ENCODE results near the gene HACD1.
"Not testable (repeated sequence)": the region's sequence is repeated elsewhere in the genome, so short reads cannot be mapped to it uniquely, and the experiment has no call there.

Gene HACD1

GRCh38 chr10:17609523-17610079 is 7.6 kb downstream of the HACD1 start:
- Mint-ChIP-seq H3K27me3 (no peaks in the 10 kb centered on the region), H3K9me3 (no peaks in the 10 kb centered on the region), H3K4me3 (no peak overlapping the region), H3K36me3 (ENCODE audit: low read depth) (no peaks in the 10 kb centered on the region), H3K4me1 (ENCODE audit: low read depth) (no peaks in the 10 kb centered on the region), H3K27ac (no peak overlapping the region)

GRCh38 chr10:17607603-17608332 is 9.4 kb downstream of the HACD1 start:
- no peaks in the 10 kb centered on the region for H3K27me3 Mint-ChIP-seq
- no peak overlapping the region for H3K27ac Mint-ChIP-seq
- no peak overlapping the region for H3K4me3 Mint-ChIP-seq
- no peaks in the 10 kb centered on the region for H3K36me3 Mint-ChIP-seq (ENCODE audit: low read depth)
- no peaks in the 10 kb centered on the region for H3K4me1 Mint-ChIP-seq (ENCODE audit: low read depth)
- H3K9me3 Mint-ChIP-seq = no peaks in the 10 kb centered on the region

DNA sequence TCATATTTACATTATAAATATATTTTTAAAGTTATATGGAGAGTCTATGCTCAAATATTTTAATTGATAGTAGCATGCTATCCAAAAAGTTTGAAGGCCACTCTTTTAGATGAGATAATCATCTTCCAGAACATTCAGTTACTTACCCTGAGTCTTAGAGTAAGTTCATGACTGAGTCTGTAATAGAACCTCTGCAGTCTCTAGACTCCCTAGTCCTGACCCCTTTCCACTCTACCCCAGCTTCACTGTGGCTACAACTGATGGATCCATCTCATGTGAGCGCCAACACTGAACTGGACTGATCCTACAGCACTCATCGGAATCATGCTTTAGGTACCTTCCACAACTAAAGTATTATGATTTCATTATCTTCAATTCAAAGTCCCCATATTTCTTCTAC is 10.1 kb downstream of the HACD1 start:
- Mint-ChIP-seq H3K4me1 (ENCODE audit: low read depth) (no peaks in the 10 kb centered on the region), H3K27me3 (no peaks in the 10 kb centered on the region), H3K4me3 (no peak overlapping the region)

DNA sequence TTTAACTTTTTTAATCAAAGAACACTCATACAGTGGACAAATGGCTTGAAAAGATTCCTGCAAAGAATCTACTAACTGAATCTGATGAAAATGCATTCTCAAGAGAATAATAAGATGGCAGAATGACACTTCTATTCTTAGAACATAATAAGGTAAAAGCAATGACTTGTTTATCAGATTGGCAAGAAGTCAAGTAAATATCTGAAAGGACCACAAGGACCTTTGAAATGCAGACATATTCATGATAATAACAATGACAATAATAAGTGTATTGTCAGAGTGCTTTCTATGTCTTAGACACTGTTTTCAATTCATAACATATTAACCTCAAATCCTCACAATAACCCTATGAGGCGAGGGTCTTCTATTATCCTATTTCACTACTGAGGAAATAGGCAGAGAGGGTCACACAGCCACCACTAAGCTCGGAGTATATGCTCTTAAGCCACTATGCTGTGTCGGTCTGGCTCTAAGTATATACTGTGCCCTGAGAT is 10.6 kb downstream of the HACD1 start:
- H3K4me1 Mint-ChIP-seq (ENCODE audit: low read depth) = no peaks in the 10 kb centered on the region
- no peaks in the 10 kb centered on the region for H3K27me3 Mint-ChIP-seq
- no peaks in the 10 kb centered on the region for H3K9me3 Mint-ChIP-seq
- no peak overlapping the region for H3K4me3 Mint-ChIP-seq
- no peak overlapping the region for H3K27ac Mint-ChIP-seq
- no peaks in the 10 kb centered on the region for H3K36me3 Mint-ChIP-seq (ENCODE audit: low read depth)

More for the DNA sequence above, 10.1 kb downstream of the HACD1 start:
- no peaks in the 10 kb centered on the region for H3K9me3 Mint-ChIP-seq
- H3K36me3 Mint-ChIP-seq (ENCODE audit: low read depth) = no peaks in the 10 kb centered on the region
- H3K27ac Mint-ChIP-seq = no peak overlapping the region

- no peaks in the 10 kb centered on the region for H3K9me3 Mint-ChIP-seq
- no peak overlapping the region for H3K27ac Mint-ChIP-seq
- no peak overlapping the region for H3K4me3 Mint-ChIP-seq
- H3K4me1 Mint-ChIP-seq (ENCODE audit: low read depth) = no peaks in the 10 kb centered on the region
- H3K27me3 Mint-ChIP-seq = no peaks in the 10 kb centered on the region
- no peaks in the 10 kb centered on the region for H3K36me3 Mint-ChIP-seq (ENCODE audit: low read depth)
Measured at GRCh38 chr10:17605936-17606335, 11.2 kb downstream of the HACD1 start.

GRCh38 chr10:17599089-17599488 is 18.1 kb downstream of the HACD1 start:
- Mint-ChIP-seq H3K9me3 (no peaks in the 10 kb centered on the region), H3K27ac (no peak overlapping the region), H3K36me3 (ENCODE audit: low read depth) (no peaks in the 10 kb centered on the region), H3K4me1 (ENCODE audit: low read depth) (no peaks in the 10 kb centered on the region), H3K27me3 (no peaks in the 10 kb centered on the region), H3K4me3 (no peak overlapping the region)

DNA sequence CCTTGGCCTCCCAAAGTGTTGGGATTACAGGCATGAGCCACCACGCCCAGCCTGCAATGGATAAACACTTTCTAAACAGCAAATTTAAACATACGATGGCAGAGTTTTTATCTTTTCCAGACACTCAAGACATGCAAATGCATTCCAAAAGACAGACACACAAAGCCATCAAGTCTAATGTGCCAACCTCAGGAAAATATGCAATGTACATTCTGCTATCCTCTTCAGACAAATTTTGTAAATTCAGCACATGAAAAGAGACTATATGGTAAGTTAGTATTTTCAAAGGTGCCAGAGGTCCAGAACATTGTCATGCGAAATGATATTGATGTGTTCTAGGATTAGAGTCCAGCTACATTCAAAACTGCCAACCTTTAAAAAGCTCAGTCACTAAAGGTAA is 19.8 kb downstream of the HACD1 start:
- H3K36me3 Mint-ChIP-seq (ENCODE audit: low read depth) = no peaks in the 10 kb centered on the region
- H3K4me1 Mint-ChIP-seq (ENCODE audit: low read depth) = no peaks in the 10 kb centered on the region
- no peak overlapping the region for H3K27ac Mint-ChIP-seq
- H3K27me3 Mint-ChIP-seq = no peaks in the 10 kb centered on the region
- H3K4me3 Mint-ChIP-seq = no peak overlapping the region
- no peaks in the 10 kb centered on the region for H3K9me3 Mint-ChIP-seq

GRCh38 chr10:17590969-17591645 is 26.1 kb downstream of the HACD1 start:
- no peaks in the 10 kb centered on the region for H3K9me3 Mint-ChIP-seq
- H3K27ac Mint-ChIP-seq = no peak overlapping the region
- H3K4me1 Mint-ChIP-seq (ENCODE audit: low read depth) = peaks cover 8% of the 10 kb centered on the region
- H3K4me3 Mint-ChIP-seq = no peak overlapping the region
- H3K36me3 Mint-ChIP-seq (ENCODE audit: low read depth) = no peaks in the 10 kb centered on the region
- no peaks in the 10 kb centered on the region for H3K27me3 Mint-ChIP-seq

DNA sequence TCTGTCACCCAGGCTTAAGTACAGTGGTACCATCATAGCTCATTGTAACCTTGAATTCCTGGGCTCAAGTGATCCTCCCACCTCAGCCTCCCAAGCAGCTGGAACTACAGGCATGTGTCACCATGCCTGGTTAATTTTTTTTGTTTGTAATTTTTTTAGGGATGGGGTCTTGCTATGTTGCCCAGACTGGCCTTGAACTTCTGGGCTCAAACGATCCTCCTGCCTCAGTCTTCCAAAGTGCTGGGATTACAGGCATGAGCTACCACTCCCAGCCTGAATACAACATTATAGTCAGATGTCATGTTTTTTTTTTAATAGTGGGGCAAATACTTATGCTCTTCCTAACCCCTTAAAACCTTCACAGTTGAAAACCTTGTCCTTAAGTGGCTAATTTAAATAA is 27.9 kb downstream of the HACD1 start:
- not testable (repeated sequence) for H3K4me3 Mint-ChIP-seq; H3K9me3 Mint-ChIP-seq; H3K36me3 Mint-ChIP-seq (ENCODE audit: low read depth); H3K27me3 Mint-ChIP-seq
- Mint-ChIP-seq H3K4me1 (ENCODE audit: low read depth) (peaks cover 14% of the 10 kb centered on the region), H3K27ac (peak overlapping the region; percentile 52)

DNA sequence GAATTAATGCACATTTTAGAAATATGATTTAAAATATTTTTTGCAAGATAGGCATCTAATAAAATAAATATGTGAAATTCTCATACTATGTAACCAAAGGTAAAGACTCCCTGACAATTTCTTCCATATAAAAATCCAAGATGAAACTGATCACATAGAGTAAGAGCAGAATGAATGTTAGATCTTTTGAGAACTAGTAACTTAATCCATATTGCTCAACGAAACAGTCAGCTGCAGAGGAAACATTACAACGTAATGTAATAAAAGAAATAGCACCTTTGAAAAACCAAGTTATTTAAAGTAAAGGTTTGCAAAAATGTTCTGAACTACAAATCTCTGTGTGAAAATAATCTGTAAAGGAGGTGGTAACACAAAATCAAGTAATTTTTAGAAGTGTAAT is 28.8 kb downstream of the HACD1 start:
- H3K27me3 Mint-ChIP-seq = no peaks in the 10 kb centered on the region
- no peaks in the 10 kb centered on the region for H3K36me3 Mint-ChIP-seq (ENCODE audit: low read depth)
- no peak overlapping the region for H3K4me3 Mint-ChIP-seq
- no peaks in the 10 kb centered on the region for H3K9me3 Mint-ChIP-seq
- H3K27ac Mint-ChIP-seq = no peak overlapping the region
- peaks cover 14% of the 10 kb centered on the region for H3K4me1 Mint-ChIP-seq (ENCODE audit: low read depth)

- H3K27me3 Mint-ChIP-seq; H3K27ac Mint-ChIP-seq; H3K4me3 Mint-ChIP-seq; H3K36me3 Mint-ChIP-seq (ENCODE audit: low read depth); H3K9me3 Mint-ChIP-seq: not testable (repeated sequence)
- peaks cover 14% of the 10 kb centered on the region for H3K4me1 Mint-ChIP-seq (ENCODE audit: low read depth)
Measured at GRCh38 chr10:17587321-17587720, 29.9 kb downstream of the HACD1 start.

DNA sequence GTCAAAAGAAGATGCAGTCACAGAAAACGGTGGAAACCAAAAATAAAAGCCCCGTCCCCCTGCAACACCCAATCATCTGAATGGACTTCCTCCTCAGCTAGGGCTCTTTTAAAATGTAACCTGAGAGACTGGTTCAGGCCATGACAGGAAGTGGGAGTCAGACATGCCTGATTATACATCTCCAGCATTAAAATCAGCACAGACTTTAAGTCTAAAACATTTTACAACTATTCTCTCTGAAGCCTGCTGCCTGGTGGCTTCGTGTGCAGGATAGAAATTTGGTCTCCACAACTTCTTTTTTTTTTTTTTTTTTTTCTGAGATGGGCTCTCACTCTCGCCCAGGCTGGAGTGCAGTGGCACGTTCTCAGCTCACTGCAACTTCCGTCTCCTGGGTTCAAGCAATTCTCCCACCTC is 30.3 kb downstream of the HACD1 start:
- no peak overlapping the region for H3K4me3 Mint-ChIP-seq
- no peaks in the 10 kb centered on the region for H3K9me3 Mint-ChIP-seq
- H3K4me1 Mint-ChIP-seq (ENCODE audit: low read depth) = peaks cover 14% of the 10 kb centered on the region
- no peaks in the 10 kb centered on the region for H3K36me3 Mint-ChIP-seq (ENCODE audit: low read depth)
- H3K27me3 Mint-ChIP-seq = no peaks in the 10 kb centered on the region
- no peak overlapping the region for H3K27ac Mint-ChIP-seq

GRCh38 chr10:17585016-17585415 is 32.2 kb downstream of the HACD1 start:
- H3K9me3 Mint-ChIP-seq = no peaks in the 10 kb centered on the region
- no peaks in the 10 kb centered on the region for H3K36me3 Mint-ChIP-seq (ENCODE audit: low read depth)
- peaks cover 14% of the 10 kb centered on the region for H3K4me1 Mint-ChIP-seq (ENCODE audit: low read depth)
- H3K27ac Mint-ChIP-seq = no peak overlapping the region
- H3K27me3 Mint-ChIP-seq = no peaks in the 10 kb centered on the region
- no peak overlapping the region for H3K4me3 Mint-ChIP-seq

GRCh38 chr10:17580885-17581284 is 36.3 kb downstream of the HACD1 start:
- Mint-ChIP-seq H3K4me3 (no peak overlapping the region), H3K27ac (no peak overlapping the region), H3K4me1 (ENCODE audit: low read depth) (peaks cover 3% of the 10 kb centered on the region), H3K27me3 (no peaks in the 10 kb centered on the region), H3K9me3 (no peaks in the 10 kb centered on the region), H3K36me3 (ENCODE audit: low read depth) (no peaks in the 10 kb centered on the region)

DNA sequence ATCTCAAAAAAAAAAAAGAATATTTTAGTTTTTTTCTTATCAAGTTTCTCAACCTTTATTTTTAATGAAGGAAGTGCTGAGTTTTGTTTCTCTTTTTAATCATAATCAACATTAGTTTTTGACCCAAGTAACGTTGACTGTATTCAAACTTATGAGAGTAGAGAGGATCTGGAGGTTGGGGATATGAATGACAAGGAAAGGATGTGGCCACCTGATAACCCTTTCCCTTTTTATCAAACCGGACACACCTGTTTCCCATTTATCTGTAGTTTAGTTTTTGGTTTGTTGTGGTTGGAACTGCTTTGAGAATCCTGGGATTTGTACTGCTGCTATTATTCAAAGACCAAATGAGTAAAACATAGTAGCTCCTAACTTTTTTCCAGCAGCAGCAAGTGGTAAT is 38.6 kb downstream of the HACD1 start:
- Mint-ChIP-seq H3K9me3 (no peaks in the 10 kb centered on the region), H3K27ac (no peak overlapping the region), H3K4me1 (ENCODE audit: low read depth) (no peaks in the 10 kb centered on the region), H3K36me3 (ENCODE audit: low read depth) (no peaks in the 10 kb centered on the region), H3K4me3 (no peak overlapping the region), H3K27me3 (no peaks in the 10 kb centered on the region)
